Upper lobe of left lung (tissue), 6 donors: ENCODE measurements around the gene ACSL1. TPM values are rescaled to one million over a fixed set of nuclear protein-coding genes. Genes with fewer than 3 reads are reported as not detected.

Experiments
- ATAC-seq, 2 donors: fragments of 200-7000 bp; cut with Tn5 transposase; one replicate each; pipeline ENCODE4 v1.9.1; 2022; ENCODE audit warnings: mild to moderate bottlenecking in 2 of 2, moderate library complexity in 2 of 2; ENCODE audit not compliant: low FRiP score in 2 of 2
- DNase-seq, 2 donors: peaks; one replicate each; pipeline ENCODE4 v3.0.0-alpha.2; 2019 to 2020
- H3K27ac ChIP-seq, 4 donors: fragments of 200-600 bp; sonication (generic); one replicate each; pipeline ENCODE4 v1.5.1; 2016 to 2019
- H3K27me3 ChIP-seq, 4 donors: fragments of 200-600 bp; sonication (generic); one replicate each; pipeline ENCODE4 v1.5.1; 2017 to 2019
- H3K36me3 ChIP-seq, 4 donors: fragments of 200-600 bp; sonication (generic); one replicate each; pipeline ENCODE4 v1.5.1; 2016 to 2019
- H3K4me1 ChIP-seq, 4 donors: fragments of 200-600 bp; sonication (generic); one replicate each; pipeline ENCODE4 v1.5.1; 2018 to 2019
- H3K4me3 ChIP-seq, 4 donors: fragments of 200-600 bp; sonication (generic); one replicate each; pipeline ENCODE4 v1.5.1; 2017 to 2019; ENCODE audit warnings: mild to moderate bottlenecking in 2 of 4, moderate library complexity in 1 of 4
- H3K9me3 ChIP-seq, 4 donors: fragments of 200-600 bp; sonication (generic); one replicate each; pipeline ENCODE4 v1.5.1; 2018 to 2019
- EP300 ChIP-seq, 4 donors: sonication (generic); formaldehyde crosslinking; IDR thresholded peaks; one replicate each; pipeline ENCODE4 v1.5.1; 2017; ENCODE audit warnings: antibody characterized with exemption in 4 of 4, control low read depth in 2 of 4
- POLR2A ChIP-seq, 4 donors: fragments of 450-650 bp; IDR thresholded peaks; one replicate each; pipeline ENCODE4 v1.5.1; 2016 to 2017; ENCODE audit warnings: antibody characterized with exemption in 4 of 4, mild to moderate bottlenecking in 2 of 4
- POLR2AphosphoS5 ChIP-seq, 2 donors: sonication (generic); formaldehyde crosslinking; IDR thresholded peaks; one replicate each; pipeline ENCODE4 v1.5.1; 2017; ENCODE audit warnings: antibody characterized with exemption in 2 of 2
- WGBS, 2 donors: methylation state at CpG; one replicate each; pipeline ENCODE4 v1.1.5; 2017 to 2018; 5-methylcytosine and 5-hydroxymethylcytosine counted together
- total RNA-seq, 6 donors: library from RNA; depleted of rRNA in 4 of 6; stranded (reverse); fragments of >200 nt in 4 of 6; gene quantifications; one replicate each; pipeline versions ENCODE4 v1.1.0 to v1.2.1, GENCODE V29; 2016 to 2021
- TF ChIP-seq, protein P1 (sequence below), 6 experiments: fragments of 450-650 bp in 4 of 6; fragments of 200-600 bp in 2 of 6; sonication (generic) in 2 of 6; IDR thresholded peaks; one replicate each; pipeline ENCODE4 v1.5.1; 2016 to 2019; ENCODE audit warnings: antibody characterized with exemption in 6 of 6
- donor health status: DM: no; HTN: no; CAD: no; lungs with moderate emphysema.
- donor health status: DM: no; HTN: yes; CAD: no; lungs with severe emphysema.

Gene ACSL1
- total RNA-seq, 6 donors from 2014 or later: 208 to 306 (median 234) TPM

DNA sequence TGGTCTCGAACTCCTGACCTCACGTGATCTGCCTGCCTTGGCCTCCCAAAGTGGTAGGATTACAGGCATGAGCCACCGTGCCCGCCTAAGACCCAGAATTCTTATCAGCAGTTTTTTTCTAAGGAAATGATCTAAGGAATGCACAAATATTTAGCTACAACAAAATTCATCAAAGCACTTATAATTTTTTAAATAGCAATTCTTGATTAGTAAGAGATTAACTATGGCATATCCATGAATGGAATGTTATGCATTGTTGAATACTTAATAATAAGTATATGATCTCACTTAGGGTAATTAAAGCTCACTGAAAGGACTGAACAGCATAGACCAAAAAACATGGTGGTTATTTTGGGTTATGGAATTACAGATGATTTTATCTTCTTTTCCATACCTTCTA is 110.2 kb downstream of the ACSL1 start:
- H3K27ac ChIP-seq: no peak overlapping the region
- DNase-seq (no peak), ATAC-seq (no peak)
- H3K27me3 ChIP-seq: no peaks in the 10 kb centered on the region
- 77 to 88% methylated on average over 4 of the region's 4 CpGs for WGBS, 2 donors
- H3K36me3 ChIP-seq: no peaks in the 10 kb centered on the region
- TF ChIP-seq POLR2AphosphoS5 (IDR thresholded peaks at IDR 0.05) (no peak), POLR2A (IDR thresholded peaks at IDR 0.05) (no peak)
- TF ChIP-seq, protein P1, sequence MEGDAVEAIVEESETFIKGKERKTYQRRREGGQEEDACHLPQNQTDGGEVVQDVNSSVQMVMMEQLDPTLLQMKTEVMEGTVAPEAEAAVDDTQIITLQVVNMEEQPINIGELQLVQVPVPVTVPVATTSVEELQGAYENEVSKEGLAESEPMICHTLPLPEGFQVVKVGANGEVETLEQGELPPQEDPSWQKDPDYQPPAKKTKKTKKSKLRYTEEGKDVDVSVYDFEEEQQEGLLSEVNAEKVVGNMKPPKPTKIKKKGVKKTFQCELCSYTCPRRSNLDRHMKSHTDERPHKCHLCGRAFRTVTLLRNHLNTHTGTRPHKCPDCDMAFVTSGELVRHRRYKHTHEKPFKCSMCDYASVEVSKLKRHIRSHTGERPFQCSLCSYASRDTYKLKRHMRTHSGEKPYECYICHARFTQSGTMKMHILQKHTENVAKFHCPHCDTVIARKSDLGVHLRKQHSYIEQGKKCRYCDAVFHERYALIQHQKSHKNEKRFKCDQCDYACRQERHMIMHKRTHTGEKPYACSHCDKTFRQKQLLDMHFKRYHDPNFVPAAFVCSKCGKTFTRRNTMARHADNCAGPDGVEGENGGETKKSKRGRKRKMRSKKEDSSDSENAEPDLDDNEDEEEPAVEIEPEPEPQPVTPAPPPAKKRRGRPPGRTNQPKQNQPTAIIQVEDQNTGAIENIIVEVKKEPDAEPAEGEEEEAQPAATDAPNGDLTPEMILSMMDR (IDR thresholded peaks at IDR 0.05): no peak
- no peaks in the 10 kb centered on the region for H3K4me1 ChIP-seq
- no peaks in the 10 kb centered on the region for H3K9me3 ChIP-seq
- H3K4me3 ChIP-seq: no peak overlapping the region

DNA sequence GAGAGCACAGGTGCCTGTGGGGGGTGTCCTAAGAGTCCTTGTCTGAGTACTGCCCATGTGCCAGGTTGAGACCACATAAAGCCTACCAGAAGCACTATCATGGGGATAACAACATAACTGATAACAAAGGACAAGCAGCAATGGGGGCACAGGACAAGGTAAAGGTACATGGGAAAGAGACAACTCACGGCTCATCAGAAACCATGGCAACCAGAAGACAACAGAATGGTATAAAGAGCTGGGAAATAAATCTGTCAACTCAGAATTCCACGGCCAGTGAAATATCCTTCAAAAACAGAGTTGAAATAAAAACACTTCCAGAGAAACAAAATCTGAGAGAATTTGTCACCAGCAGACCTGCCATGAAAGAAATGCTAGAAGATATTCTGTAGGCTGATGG is 111.9 kb downstream of the ACSL1 start:
- Histone ChIP-seq H3K4me3 (no peak overlapping the region), H3K4me1 (no peaks in the 10 kb centered on the region), H3K27ac (no peak overlapping the region), H3K9me3 (no peaks in the 10 kb centered on the region), H3K36me3 (no peaks in the 10 kb centered on the region), H3K27me3 (no peaks in the 10 kb centered on the region)
- WGBS, 2 donors: 67 to 96% methylated on average over 2 of the region's 2 CpGs
- DNase-seq (no peak), ATAC-seq (no peak)
- TF ChIP-seq, protein P1 (IDR thresholded peaks at IDR 0.05): no peak
- TF ChIP-seq POLR2AphosphoS5 (IDR thresholded peaks at IDR 0.05): no peak
- TF ChIP-seq EP300 (IDR thresholded peaks at IDR 0.05): no peak
- TF ChIP-seq POLR2A (IDR thresholded peaks at IDR 0.05): no peak

DNA sequence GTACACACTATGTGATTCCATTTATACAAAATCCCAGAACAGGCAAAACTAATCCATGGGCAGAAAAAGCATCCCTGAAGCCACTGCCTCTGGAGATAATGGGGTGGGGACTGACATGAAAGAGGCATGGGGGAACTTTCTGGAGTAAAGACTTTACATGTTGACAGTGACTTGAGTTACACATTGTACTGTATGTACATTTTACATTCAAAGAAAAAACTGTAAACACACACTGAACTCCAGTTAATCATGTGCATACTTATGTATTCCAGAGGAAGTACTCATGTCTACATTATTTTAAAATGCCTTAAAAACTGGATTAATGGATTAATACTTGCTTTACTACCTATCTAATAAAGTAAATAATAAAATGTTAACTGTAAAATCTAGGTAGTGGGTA is 113.4 kb downstream of the ACSL1 start:
- TF ChIP-seq, protein P1 (IDR thresholded peaks at IDR 0.05): no peak
- TF ChIP-seq POLR2A (IDR thresholded peaks at IDR 0.05): no peak
- TF ChIP-seq POLR2AphosphoS5 (IDR thresholded peaks at IDR 0.05): no peak
- no peak for TF ChIP-seq EP300 (IDR thresholded peaks at IDR 0.05)

DNA sequence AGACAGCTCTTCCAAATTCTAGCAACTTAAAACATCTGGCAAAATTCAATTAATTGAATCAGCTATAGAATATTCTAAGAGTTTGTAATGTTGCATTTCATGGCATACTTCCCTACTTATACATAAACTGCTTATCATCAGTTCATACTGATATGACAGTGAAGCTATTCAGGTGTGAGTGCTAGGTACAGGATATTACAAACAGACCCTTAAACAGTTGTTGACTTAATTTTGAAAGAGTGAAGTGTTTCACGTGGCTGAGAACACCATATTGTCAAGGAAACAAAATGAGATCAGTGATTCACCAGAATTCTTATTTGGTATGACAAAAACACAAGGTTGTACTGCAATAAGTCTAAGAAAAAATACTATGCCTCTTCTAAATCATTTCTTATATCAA is 119.3 kb downstream of the ACSL1 start:
- TF ChIP-seq, protein P1 (IDR thresholded peaks at IDR 0.05): no peak
- TF ChIP-seq POLR2A (IDR thresholded peaks at IDR 0.05): no peak
- no peak for TF ChIP-seq EP300 (IDR thresholded peaks at IDR 0.05)
- TF ChIP-seq POLR2AphosphoS5 (IDR thresholded peaks at IDR 0.05): no peak
- Histone ChIP-seq H3K27me3 (no peaks in the 10 kb centered on the region), H3K4me3 (no peak overlapping the region), H3K36me3 (no peaks in the 10 kb centered on the region), H3K4me1 (no peaks in the 10 kb centered on the region), H3K9me3 (no peaks in the 10 kb centered on the region), H3K27ac (no peak overlapping the region)
- no peak for DNase-seq
- 60 to 80% methylated on average over 1 of the region's 1 CpG for WGBS, 2 donors
- no peak for ATAC-seq

More for the DNA sequence above, 113.4 kb downstream of the ACSL1 start:
- DNase-seq: no peak
- ATAC-seq: no peak
- H3K4me1 ChIP-seq: no peaks in the 10 kb centered on the region
- H3K4me3 ChIP-seq: no peak overlapping the region
- H3K27ac ChIP-seq: no peak overlapping the region
- no peaks in the 10 kb centered on the region for H3K27me3 ChIP-seq
- H3K9me3 ChIP-seq: no peaks in the 10 kb centered on the region
- no peaks in the 10 kb centered on the region for H3K36me3 ChIP-seq

DNA sequence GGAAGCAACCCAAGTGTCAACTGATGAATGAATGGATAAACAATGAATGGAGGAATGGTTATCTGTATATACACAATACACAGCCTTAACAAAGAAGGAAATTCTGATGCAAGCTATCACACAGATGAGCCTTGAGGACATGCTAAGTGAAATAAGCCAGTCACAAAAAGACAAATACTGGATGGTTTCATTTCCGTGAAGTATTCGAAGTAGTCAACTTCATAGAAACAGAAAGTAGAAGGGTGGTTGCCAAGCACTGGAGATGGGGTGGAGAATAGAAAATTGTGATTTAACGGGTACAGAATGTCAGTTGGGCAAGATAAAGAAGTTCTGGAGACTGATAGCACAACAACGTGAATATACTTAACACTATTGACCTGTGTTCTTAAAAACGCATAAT is 120.1 kb downstream of the ACSL1 start:
- no peaks in the 10 kb centered on the region for H3K27me3 ChIP-seq

More for the DNA sequence above, 120.1 kb downstream of the ACSL1 start:
- no peak for DNase-seq
- WGBS, 2 donors: 69 to 76% methylated on average over 5 of the region's 5 CpGs
- no peak for ATAC-seq
- H3K9me3 ChIP-seq: no peaks in the 10 kb centered on the region
- H3K27ac ChIP-seq: no peak overlapping the region
- H3K4me1 ChIP-seq: no peaks in the 10 kb centered on the region
- H3K4me3 ChIP-seq: no peak overlapping the region
- TF ChIP-seq, protein P1 (IDR thresholded peaks at IDR 0.05): no peak
- TF ChIP-seq POLR2A (IDR thresholded peaks at IDR 0.05) (no peak), EP300 (IDR thresholded peaks at IDR 0.05) (no peak), POLR2AphosphoS5 (IDR thresholded peaks at IDR 0.05) (no peak)
- H3K36me3 ChIP-seq: no peaks in the 10 kb centered on the region
